ENCODE measurements around the gene BIRC7.
A peak's percentile ranks its signal among the peaks of the same experiment; 100 is the strongest.

GRCh38 chr20:63230800-63231268, 4.9 kb upstream of the BIRC7 start:
- TF ChIP-seq, protein P1, sequence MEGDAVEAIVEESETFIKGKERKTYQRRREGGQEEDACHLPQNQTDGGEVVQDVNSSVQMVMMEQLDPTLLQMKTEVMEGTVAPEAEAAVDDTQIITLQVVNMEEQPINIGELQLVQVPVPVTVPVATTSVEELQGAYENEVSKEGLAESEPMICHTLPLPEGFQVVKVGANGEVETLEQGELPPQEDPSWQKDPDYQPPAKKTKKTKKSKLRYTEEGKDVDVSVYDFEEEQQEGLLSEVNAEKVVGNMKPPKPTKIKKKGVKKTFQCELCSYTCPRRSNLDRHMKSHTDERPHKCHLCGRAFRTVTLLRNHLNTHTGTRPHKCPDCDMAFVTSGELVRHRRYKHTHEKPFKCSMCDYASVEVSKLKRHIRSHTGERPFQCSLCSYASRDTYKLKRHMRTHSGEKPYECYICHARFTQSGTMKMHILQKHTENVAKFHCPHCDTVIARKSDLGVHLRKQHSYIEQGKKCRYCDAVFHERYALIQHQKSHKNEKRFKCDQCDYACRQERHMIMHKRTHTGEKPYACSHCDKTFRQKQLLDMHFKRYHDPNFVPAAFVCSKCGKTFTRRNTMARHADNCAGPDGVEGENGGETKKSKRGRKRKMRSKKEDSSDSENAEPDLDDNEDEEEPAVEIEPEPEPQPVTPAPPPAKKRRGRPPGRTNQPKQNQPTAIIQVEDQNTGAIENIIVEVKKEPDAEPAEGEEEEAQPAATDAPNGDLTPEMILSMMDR (IDR thresholded peaks at IDR 0.05 in 8 of 11, conservative IDR thresholded peaks at IDR 0.05 in 3 of 11): peak in 5 of 11 experiments; percentile 17 to 42 (median 31)
- TF ChIP-seq POLR2A (IDR thresholded peaks at IDR 0.05) (no peak), POLR2AphosphoS5 (IDR thresholded peaks at IDR 0.05) (no peak)
